CD14-positive monocyte (primary cell): Measurements from ENCODE around the gene SNU13. TPM values are rescaled to one million over a fixed set of nuclear protein-coding genes. Genes with fewer than 3 reads are reported as not detected.

Experiments
- DNase-seq, 3 donors: peaks; one replicate each; pipeline ENCODE4 v3.0.0-alpha.2; 2011 to 2022
- H2AFZ ChIP-seq: 2 replicates; pipeline ENCODE4 v1.6.0; 2012; ENCODE audit warnings: mild to moderate bottlenecking, low read depth, low read length, inconsistent platforms; ENCODE audit not compliant: insufficient read depth, poor library complexity, severe bottlenecking
- H3K27ac ChIP-seq, 2 donors: 1 replicate in 1 of 2; 2 replicates in 1 of 2; pipeline ENCODE4 v1.5.1; 2012 to 2013; ENCODE audit warnings: low read length in 2 of 2, control low read depth in 1 of 2, inconsistent platforms in 1 of 2, low read depth in 1 of 2, mild to moderate bottlenecking in 1 of 2
- H3K27me3 ChIP-seq, 2 donors: one replicate each; pipeline versions ENCODE4 v1.6.0 to v1.6.1; 2011 to 2013; ENCODE audit warnings: low read length in 2 of 2; ENCODE audit not compliant: control insufficient read depth in 2 of 2, insufficient read depth in 2 of 2
- H3K36me3 ChIP-seq, 2 donors: replicated peaks in 1 of 2; 1 replicate in 1 of 2; 2 replicates in 1 of 2; pipeline versions ENCODE4 v1.5.1 to v1.6.1; 2012 to 2013; ENCODE audit warnings: low read length in 2 of 2, control low read depth in 1 of 2, inconsistent platforms in 1 of 2, mild to moderate bottlenecking in 1 of 2; ENCODE audit not compliant: insufficient read depth in 2 of 2, control insufficient read depth in 1 of 2
- H3K4me1 ChIP-seq, 2 donors: 1 replicate in 1 of 2; 2 replicates in 1 of 2; pipeline versions ENCODE4 v1.5.1 to v1.6.1; 2012 to 2013; ENCODE audit warnings: low read length in 2 of 2, control low read depth in 1 of 2, inconsistent platforms in 1 of 2, mild to moderate bottlenecking in 1 of 2, moderate library complexity in 1 of 2; ENCODE audit not compliant: insufficient read depth in 2 of 2, control insufficient read depth in 1 of 2
- H3K4me2 ChIP-seq: replicated peaks from 2 replicates; pipeline ENCODE3; 2012; ENCODE audit warnings: low read length, moderate library complexity, mild to moderate bottlenecking; ENCODE audit not compliant: poor library complexity, severe bottlenecking; ENCODE audit errors: extremely low read depth
- H3K4me3 ChIP-seq, 3 experiments: fragments of 200-600 bp in 1 of 3; sonication (generic) in 1 of 3; replicated peaks in 1 of 3; 1 replicate in 2 of 3; 2 replicates in 1 of 3; pipeline ENCODE4 v1.5.1; 2011 to 2013; ENCODE audit warnings: low read length in 3 of 3, mild to moderate bottlenecking in 3 of 3, control low read depth in 2 of 3, low read depth in 2 of 3, inconsistent platforms in 1 of 3, moderate library complexity in 1 of 3
- H3K79me2 ChIP-seq: 2 replicates; pipeline ENCODE4 v1.6.0; 2012; ENCODE audit warnings: mild to moderate bottlenecking, control low read depth, inconsistent platforms, low read length, moderate library complexity; ENCODE audit not compliant: insufficient read depth
- H3K9ac ChIP-seq: 2 replicates; pipeline ENCODE4 v1.6.0; 2017; ENCODE audit warnings: low read length, mild to moderate bottlenecking; ENCODE audit not compliant: insufficient read depth, poor library complexity, severe bottlenecking
- H3K9me3 ChIP-seq, 2 donors: replicated peaks in 1 of 2; 1 replicate in 1 of 2; 2 replicates in 1 of 2; pipeline versions ENCODE4 v1.5.1 to v1.6.1; 2012 to 2013; ENCODE audit warnings: low read length in 2 of 2, control low read depth in 1 of 2; ENCODE audit not compliant: control insufficient read depth in 1 of 2, insufficient read depth in 1 of 2
- H4K20me1 ChIP-seq: 2 replicates; pipeline ENCODE4 v1.6.0; 2012; ENCODE audit warnings: mild to moderate bottlenecking, low read length, control low read depth, moderate library complexity; ENCODE audit not compliant: insufficient read depth
- H3K27ac Mint-ChIP-seq, 7 donors: one replicate each; pipeline ENCODE4 v1.8.0; 2020; ENCODE audit warnings: mild to moderate bottlenecking in 7 of 7, mixed read lengths in 7 of 7, moderate library complexity in 6 of 7, inconsistent platforms in 2 of 7
- H3K27me3 Mint-ChIP-seq, 3 donors: one replicate each; pipeline ENCODE4 v1.8.0; 2021 to 2022; ENCODE audit warnings: low read depth in 3 of 3, mild to moderate bottlenecking in 3 of 3, mixed read lengths in 3 of 3, moderate library complexity in 3 of 3, inconsistent platforms in 1 of 3
- H3K36me3 Mint-ChIP-seq, 2 donors: one replicate each; pipeline ENCODE4 v1.8.0; 2020; ENCODE audit warnings: mixed read lengths in 2 of 2, inconsistent platforms in 1 of 2, mild to moderate bottlenecking in 1 of 2
- H3K4me1 Mint-ChIP-seq: one replicate; pipeline ENCODE4 v1.8.0; 2020; ENCODE audit warnings: mild to moderate bottlenecking, mixed read lengths
- H3K4me3 Mint-ChIP-seq, 2 donors: one replicate each; pipeline ENCODE4 v1.8.0; 2020; ENCODE audit warnings: mild to moderate bottlenecking in 2 of 2, mixed read lengths in 2 of 2, moderate library complexity in 1 of 2
- H3K9me3 Mint-ChIP-seq, 7 donors: one replicate each; pipeline ENCODE4 v1.8.0; 2020 to 2022; ENCODE audit warnings: mixed read lengths in 7 of 7, mild to moderate bottlenecking in 6 of 7, moderate library complexity in 6 of 7, inconsistent platforms in 2 of 7
- CTCF ChIP-seq: fragments of 200-600 bp; IDR thresholded peaks from one replicate; pipeline ENCODE4 v1.8.0; 2022; ENCODE audit warnings: antibody characterized with exemption, mild to moderate bottlenecking
- WGBS: methylation state at CpG from one replicate; pipeline ENCODE4 v1.1.5; 2013; ENCODE audit warnings: missing lambda C conversion rate; ENCODE audit not compliant: insufficient coverage; 5-methylcytosine and 5-hydroxymethylcytosine counted together
- intact Hi-C, 2 donors: fragments of 100-400 bp; cut with micrococcal nuclease; formaldehyde crosslinking; loops; one replicate each; pipeline versions ENCODE4 v1.15.0 to v1.15.1; 2023
- polyA plus RNA-seq, 3 donors: library from polyadenylated mRNA; depleted of rRNA in 1 of 3; unstranded in 2 of 3; stranded (reverse) in 1 of 3; fragments of 300-500 nt in 2 of 3; fragments of >200 nt in 1 of 3; fragmentation: Illumina TruSeq in 2 of 3; gene quantifications; 1 replicate in 2 of 3; 2 replicates in 1 of 3; pipeline ENCODE4 v1.2.3, GENCODE V29; 2012 to 2021

Gene SNU13
- polyA plus RNA-seq, 3 donors: 90.0 to 168 (median 168) TPM

GRCh38 chr22:41658869-41659268 is 29.8 kb downstream of the SNU13 start:
- H3K4me2 ChIP-seq: no peak overlapping the region
- H3K79me2 ChIP-seq: no peaks in the 10 kb centered on the region
- TF ChIP-seq CTCF: no peak
- no peak for DNase-seq
- intact Hi-C loops: no loop called here
- H3K9ac ChIP-seq: no peak overlapping the region
- H3K27ac ChIP-seq: no peak overlapping the region
- 87% methylated on average over 11 of the region's 17 CpGs for WGBS
- H3K4me3 Mint-ChIP-seq: no peak overlapping the region
- H3K27me3 Mint-ChIP-seq: no peaks in the 10 kb centered on the region
- H3K27ac Mint-ChIP-seq: no peak overlapping the region
- peaks cover 80 to 96% of the 10 kb centered on the region in 2 donors for H3K36me3 Mint-ChIP-seq
- no peaks in the 10 kb centered on the region for H3K9me3 Mint-ChIP-seq
- no peaks in the 10 kb centered on the region for H4K20me1 ChIP-seq
- H3K27me3 ChIP-seq: no peaks in the 10 kb centered on the region
- no peaks in the 10 kb centered on the region for H3K9me3 ChIP-seq
- peaks cover 91 to 100% of the 10 kb centered on the region in 2 donors for H3K36me3 ChIP-seq
- H3K4me1 Mint-ChIP-seq: no peaks in the 10 kb centered on the region
- H2AFZ ChIP-seq: no peak overlapping the region
- H3K4me1 ChIP-seq: no peaks in the 10 kb centered on the region
- H3K4me3 ChIP-seq: no peak overlapping the region

- peaks cover 81 to 96% of the 10 kb centered on the region in 2 donors for H3K36me3 Mint-ChIP-seq
- Histone ChIP-seq H4K20me1 (no peaks in the 10 kb centered on the region), H2AFZ (no peak overlapping the region), H3K9me3 (no peaks in the 10 kb centered on the region), H3K4me2 (no peak overlapping the region), H3K9ac (no peak overlapping the region), H3K4me1 (no peaks in the 10 kb centered on the region), H3K79me2 (no peaks in the 10 kb centered on the region), H3K36me3 (peaks cover 94 to 100% of the 10 kb centered on the region in 2 donors), H3K27ac (no peak overlapping the region), H3K4me3 (no peak overlapping the region), H3K27me3 (no peaks in the 10 kb centered on the region)
- WGBS: 98% methylated on average over 6 of the region's 6 CpGs
- H3K4me3 Mint-ChIP-seq: no peak overlapping the region
- H3K9me3 Mint-ChIP-seq: no peaks in the 10 kb centered on the region
- no peaks in the 10 kb centered on the region for H3K27me3 Mint-ChIP-seq
- H3K27ac Mint-ChIP-seq: no peak overlapping the region
- DNase-seq: no peak
- TF ChIP-seq CTCF: no peak
- H3K4me1 Mint-ChIP-seq: no peaks in the 10 kb centered on the region
- intact Hi-C loops: no loop called here
These were observed 31.0 kb downstream of the SNU13 start for GRCh38 chr22:41657709-41658108.
